Gastrocnemius medialis (tissue), 4 donors: ENCODE measurements around the gene TMEM132D. TPM values are rescaled to one million over a fixed set of nuclear protein-coding genes. Genes with fewer than 3 reads are reported as not detected.

Source experiments
- ATAC-seq, 2 donors: fragments of 150-250 bp; one replicate each; pipeline ENCODE4 v1.9.1; 2016
- DNase-seq, 2 donors: peaks; one replicate each; pipeline ENCODE4 v3.0.0-alpha.2; 2019
- H3K27ac ChIP-seq, 4 donors: fragments of 200-600 bp; sonication (generic); 1 replicate in 1 of 4; 2 replicates in 3 of 4; pipeline ENCODE4 v1.5.1; 2016 to 2018; ENCODE audit warnings: mild to moderate bottlenecking in 2 of 4, moderate library complexity in 1 of 4
- H3K27me3 ChIP-seq, 3 donors: fragments of 200-600 bp; sonication (generic) in 2 of 3; 1 replicate in 1 of 3; 2 replicates in 2 of 3; pipeline versions ENCODE4 v1.5.1 to v1.6.0; 2016 to 2019; ENCODE audit warnings: mild to moderate bottlenecking in 1 of 3, moderate library complexity in 1 of 3
- H3K36me3 ChIP-seq, 2 donors: fragments of 200-600 bp; sonication (generic) in 1 of 2; one replicate each; pipeline ENCODE4 v1.5.1; 2017 to 2018
- H3K4me1 ChIP-seq, 2 donors: fragments of 200-600 bp; sonication (generic) in 1 of 2; one replicate each; pipeline ENCODE4 v1.5.1; 2016 to 2017; ENCODE audit warnings: mild to moderate bottlenecking in 2 of 2
- H3K4me3 ChIP-seq, 4 donors: fragments of 200-600 bp; sonication (generic) in 3 of 4; 1 replicate in 1 of 4; 2 replicates in 3 of 4; pipeline ENCODE4 v1.5.1; 2016 to 2019; ENCODE audit warnings: mild to moderate bottlenecking in 2 of 4
- H3K9me3 ChIP-seq, 3 donors: fragments of 200-600 bp; sonication (generic) in 2 of 3; 1 replicate in 1 of 3; 2 replicates in 2 of 3; pipeline ENCODE4 v1.5.1; 2016 to 2019
- POLR2A ChIP-seq, 2 donors: fragments of 450-650 bp; IDR thresholded peaks; one replicate each; pipeline ENCODE4 v1.6.1; 2017; ENCODE audit warnings: antibody characterized with exemption in 2 of 2, mild to moderate bottlenecking in 2 of 2, moderate library complexity in 2 of 2
- in situ Hi-C, 4 donors: fragments of 200-750 bp; cut with MboI; loops; one replicate each; pipeline versions ENCODE4 v1.15.0 to v1.8.0; 2017; ENCODE audit warnings: low sequenced_read_pairs in 4 of 4
- intact Hi-C: fragments of 100-400 bp; cut with DNase I; formaldehyde crosslinking; loops from one replicate; pipeline ENCODE4 v1.15.1; 2023; ENCODE audit warnings: low total_unique reads
- total RNA-seq, 4 donors: library from RNA; depleted of rRNA; stranded (reverse); fragments of >200 nt; gene quantifications; one replicate each; pipeline versions ENCODE4 v1.1.0 to v1.2.3, GENCODE V29; 2016
- TF ChIP-seq, protein P1 (sequence below), 5 experiments: fragments of 450-650 bp in 3 of 5; fragments of 200-600 bp in 2 of 5; sonication (generic) in 2 of 5; IDR thresholded peaks in 4 of 5; conservative IDR thresholded peaks in 1 of 5; 1 replicate in 4 of 5; 2 replicates in 1 of 5; pipeline ENCODE4 v1.5.1; 2016 to 2019; ENCODE audit warnings: antibody characterized with exemption in 5 of 5, mild to moderate bottlenecking in 3 of 5, moderate library complexity in 3 of 5

Gene TMEM132D
- total RNA-seq, 4 donors from 2014 or later = not detected

- in situ Hi-C loops = no loop called here
- TF ChIP-seq POLR2A (IDR thresholded peaks at IDR 0.05) = no peak
- TF ChIP-seq, protein P1, sequence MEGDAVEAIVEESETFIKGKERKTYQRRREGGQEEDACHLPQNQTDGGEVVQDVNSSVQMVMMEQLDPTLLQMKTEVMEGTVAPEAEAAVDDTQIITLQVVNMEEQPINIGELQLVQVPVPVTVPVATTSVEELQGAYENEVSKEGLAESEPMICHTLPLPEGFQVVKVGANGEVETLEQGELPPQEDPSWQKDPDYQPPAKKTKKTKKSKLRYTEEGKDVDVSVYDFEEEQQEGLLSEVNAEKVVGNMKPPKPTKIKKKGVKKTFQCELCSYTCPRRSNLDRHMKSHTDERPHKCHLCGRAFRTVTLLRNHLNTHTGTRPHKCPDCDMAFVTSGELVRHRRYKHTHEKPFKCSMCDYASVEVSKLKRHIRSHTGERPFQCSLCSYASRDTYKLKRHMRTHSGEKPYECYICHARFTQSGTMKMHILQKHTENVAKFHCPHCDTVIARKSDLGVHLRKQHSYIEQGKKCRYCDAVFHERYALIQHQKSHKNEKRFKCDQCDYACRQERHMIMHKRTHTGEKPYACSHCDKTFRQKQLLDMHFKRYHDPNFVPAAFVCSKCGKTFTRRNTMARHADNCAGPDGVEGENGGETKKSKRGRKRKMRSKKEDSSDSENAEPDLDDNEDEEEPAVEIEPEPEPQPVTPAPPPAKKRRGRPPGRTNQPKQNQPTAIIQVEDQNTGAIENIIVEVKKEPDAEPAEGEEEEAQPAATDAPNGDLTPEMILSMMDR (IDR thresholded peaks at IDR 0.05 in 4 of 5, conservative IDR thresholded peaks at IDR 0.05 in 1 of 5) = no peak
- Histone ChIP-seq H3K27me3 (no peaks in the 10 kb centered on the region), H3K36me3 (no peaks in the 10 kb centered on the region), H3K4me3 (no peak overlapping the region), H3K4me1 (peaks cover 3 to 6% of the 10 kb centered on the region in 2 donors), H3K27ac (peak overlapping the region in 2 of 4 donors; percentile 21 to 37), H3K9me3 (no peaks in the 10 kb centered on the region)
- ATAC-seq (peak; percentile 16 to 62), DNase-seq (no peak)
- intact Hi-C loops = no loop called here
Observed at GRCh38 chr12:129076441-129077320, 827.1 kb downstream of the TMEM132D start.

DNA sequence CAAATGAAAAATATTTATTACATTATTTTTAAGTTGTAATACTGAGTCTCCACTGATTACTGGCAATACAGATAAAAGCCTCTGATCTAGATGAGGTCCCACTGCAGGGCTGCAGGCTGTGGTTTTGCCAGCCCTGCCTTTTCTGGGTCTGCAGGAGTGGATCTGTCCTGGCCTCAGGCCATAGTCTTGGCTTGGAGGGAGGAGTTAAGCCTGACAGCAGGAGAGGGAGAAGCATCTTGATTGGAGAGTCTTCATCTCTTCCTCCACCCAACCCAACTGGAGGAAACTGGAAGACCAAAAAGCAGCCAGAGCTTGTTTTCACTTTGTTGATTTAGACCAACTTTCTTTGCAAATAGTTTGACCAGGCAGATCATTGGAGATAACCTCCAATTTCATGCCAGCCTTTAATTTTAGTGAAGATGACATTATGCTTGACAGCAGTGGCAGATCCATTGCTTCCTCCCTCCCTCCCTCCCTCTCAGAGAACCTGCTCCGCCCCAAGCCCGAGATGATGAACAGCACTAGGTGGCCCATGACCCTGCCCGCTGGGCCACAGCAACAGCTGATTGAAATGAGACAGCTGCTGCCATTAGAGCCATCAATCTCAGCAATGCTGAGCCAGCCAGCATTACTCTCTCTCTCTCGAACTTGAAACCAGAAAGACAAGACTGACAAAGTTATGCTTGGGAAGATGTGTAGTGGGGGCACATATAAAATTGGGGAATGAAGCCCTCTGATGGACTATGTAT lies 828.2 kb downstream of the TMEM132D start:
- intact Hi-C loops = no loop called here
- Histone ChIP-seq H3K36me3 (no peaks in the 10 kb centered on the region), H3K27ac (peak overlapping the region in 1 of 4 donors; percentile 21), H3K4me1 (peaks cover 3 to 6% of the 10 kb centered on the region in 2 donors), H3K9me3 (no peaks in the 10 kb centered on the region), H3K4me3 (no peak overlapping the region), H3K27me3 (no peaks in the 10 kb centered on the region)
- in situ Hi-C loops = no loop called here
- TF ChIP-seq, protein P1 (IDR thresholded peaks at IDR 0.05 in 4 of 5, conservative IDR thresholded peaks at IDR 0.05 in 1 of 5) = no peak
- ATAC-seq = peak; percentile 25 to 61
- no peak for DNase-seq

DNA sequence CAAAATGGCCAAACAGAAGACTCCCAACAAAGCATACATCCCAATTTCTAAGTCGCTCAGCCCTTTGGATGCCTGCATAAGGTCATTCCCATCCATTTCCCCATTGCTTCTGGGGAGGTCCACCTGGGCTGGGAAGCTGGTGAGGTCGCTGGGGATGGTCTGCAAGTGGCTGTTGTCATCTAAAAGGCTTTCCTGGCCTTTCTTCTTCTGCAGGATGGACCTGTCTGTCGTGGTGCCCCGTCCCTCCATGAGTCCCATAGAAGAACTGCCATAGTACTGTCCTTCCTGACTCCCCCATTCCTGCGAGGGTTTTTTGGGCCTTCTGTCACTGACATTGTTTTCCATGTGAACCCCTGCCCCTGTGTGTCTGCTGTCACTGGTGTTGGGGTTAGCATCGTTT lies 829.4 kb downstream of the TMEM132D start:
- H3K4me1 ChIP-seq = peaks cover 3 to 6% of the 10 kb centered on the region in 2 donors
- H3K27me3 ChIP-seq = no peaks in the 10 kb centered on the region
- H3K9me3 ChIP-seq = no peaks in the 10 kb centered on the region
- intact Hi-C loops (no loop called here), in situ Hi-C loops (no loop called here)
- no peak overlapping the region for H3K4me3 ChIP-seq
- ATAC-seq = no peak
- H3K36me3 ChIP-seq = no peaks in the 10 kb centered on the region
- TF ChIP-seq, protein P1 (IDR thresholded peaks at IDR 0.05 in 4 of 5, conservative IDR thresholded peaks at IDR 0.05 in 1 of 5) = no peak
- TF ChIP-seq POLR2A (IDR thresholded peaks at IDR 0.05) = no peak
- H3K27ac ChIP-seq = no peak overlapping the region
- no peak for DNase-seq

DNA sequence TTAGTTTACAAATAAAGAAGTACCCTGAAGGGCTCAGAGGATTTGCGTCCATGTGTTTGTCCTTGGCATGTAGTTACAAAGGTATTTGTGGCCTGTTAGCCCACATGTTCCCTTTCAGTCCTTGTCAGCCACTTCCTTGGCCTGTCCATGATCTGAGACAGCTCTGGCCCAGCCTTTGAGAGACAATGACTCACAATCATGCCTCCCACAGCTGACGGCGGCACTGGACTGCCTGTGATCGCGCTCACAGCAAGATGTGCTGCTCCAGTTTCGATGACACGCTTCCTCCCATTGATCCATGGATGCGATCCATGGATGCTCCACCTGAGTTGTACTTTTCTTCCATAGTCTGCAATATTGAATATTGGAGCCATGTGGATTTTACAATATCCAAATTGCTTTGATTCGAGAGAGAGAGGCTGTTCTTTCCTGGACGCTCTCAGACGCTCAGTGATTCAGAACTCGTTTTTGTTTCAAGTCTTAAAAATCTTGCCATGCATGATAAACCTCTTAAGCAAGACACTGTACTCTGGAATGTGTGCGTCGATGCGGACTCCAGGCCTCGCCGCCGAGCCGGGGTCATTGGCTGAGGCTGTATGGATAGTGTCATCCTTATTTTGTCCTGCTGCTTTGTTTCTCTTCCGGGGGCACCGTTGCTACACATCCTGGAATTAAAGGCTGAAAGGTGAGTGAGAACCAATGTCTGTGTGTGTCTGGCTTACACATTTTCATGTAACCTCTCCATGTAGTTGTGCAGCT lies 830.5 kb downstream of the TMEM132D start:
- peaks cover 3 to 6% of the 10 kb centered on the region in 2 donors for H3K4me1 ChIP-seq
- no peaks in the 10 kb centered on the region for H3K9me3 ChIP-seq
- DNase-seq = no peak
- intact Hi-C loops = no loop called here
- H3K36me3 ChIP-seq = no peaks in the 10 kb centered on the region
- TF ChIP-seq, protein P1 (IDR thresholded peaks at IDR 0.05 in 4 of 5, conservative IDR thresholded peaks at IDR 0.05 in 1 of 5) = no peak
- no peak for TF ChIP-seq POLR2A (IDR thresholded peaks at IDR 0.05)
- no peak for ATAC-seq
- H3K4me3 ChIP-seq = no peak overlapping the region
- H3K27ac ChIP-seq = no peak overlapping the region
- in situ Hi-C loops = no loop called here
- no peaks in the 10 kb centered on the region for H3K27me3 ChIP-seq
